ENCODE results near the gene SLC9A9. TPM values are rescaled to one million over a fixed set of nuclear protein-coding genes. Genes with fewer than 3 reads are reported as not detected.
A peak's percentile ranks its signal among the peaks of the same experiment; 100 is the strongest.

The SLC9A9 gene
- total RNA-seq, 1 donor from 2014 or later, result 4.9 TPM

- no peak for DNase-seq
- Histone ChIP-seq H3K9me3 (replicated peaks) (peaks cover 15% of the 10 kb centered on the region), H3K4me3 (no peak overlapping the region), H3K27me3 (ENCODE audit: low read depth) (no peaks in the 10 kb centered on the region), H3K27ac (replicated peaks) (no peak overlapping the region), H3K4me1 (peaks cover 5% of the 10 kb centered on the region), H3K36me3 (no peaks in the 10 kb centered on the region)
- intact Hi-C loops (cut with micrococcal nuclease), result no loop called here
- peak; percentile 23 for TF ChIP-seq CTCF (IDR thresholded peaks at IDR 0.05; ENCODE audit: borderline replicate concordance)
Measured at GRCh38 chr3:143795874-143796273, 52.4 kb downstream of the SLC9A9 start.

- TF ChIP-seq CTCF (IDR thresholded peaks at IDR 0.05; ENCODE audit: borderline replicate concordance), result no peak
- H3K27ac ChIP-seq (replicated peaks), result no peak overlapping the region
- no peak overlapping the region for H3K4me3 ChIP-seq
- H3K4me1 ChIP-seq, result peaks cover 5% of the 10 kb centered on the region
- H3K27me3 ChIP-seq (ENCODE audit: low read depth), result no peaks in the 10 kb centered on the region
- no peak for DNase-seq
- peaks cover 17% of the 10 kb centered on the region for H3K9me3 ChIP-seq (replicated peaks)
- no peaks in the 10 kb centered on the region for H3K36me3 ChIP-seq
- intact Hi-C loops (cut with micrococcal nuclease), result no loop called here
Measured at GRCh38 chr3:143794793-143795462, 53.3 kb downstream of the SLC9A9 start.

GRCh38 chr3:143793971-143794370 is 54.3 kb downstream of the SLC9A9 start:
- DNase-seq, result no peak
- no peaks in the 10 kb centered on the region for H3K27me3 ChIP-seq (ENCODE audit: low read depth)
- H3K36me3 ChIP-seq, result no peaks in the 10 kb centered on the region
- intact Hi-C loops (cut with micrococcal nuclease), result no loop called here
- H3K9me3 ChIP-seq (replicated peaks), result peaks cover 17% of the 10 kb centered on the region
- H3K4me1 ChIP-seq, result peaks cover 5% of the 10 kb centered on the region
- H3K27ac ChIP-seq (replicated peaks), result peak overlapping the region; percentile 8
- no peak for TF ChIP-seq CTCF (IDR thresholded peaks at IDR 0.05; ENCODE audit: borderline replicate concordance)
- no peak overlapping the region for H3K4me3 ChIP-seq

GRCh38 chr3:143791386-143791785 is 56.9 kb downstream of the SLC9A9 start:
- no peaks in the 10 kb centered on the region for H3K27me3 ChIP-seq (ENCODE audit: low read depth)
- H3K9me3 ChIP-seq (replicated peaks), result peaks cover 17% of the 10 kb centered on the region
- DNase-seq, result no peak
- H3K4me1 ChIP-seq, result peaks cover 16% of the 10 kb centered on the region
- no peak overlapping the region for H3K4me3 ChIP-seq
- intact Hi-C loops (cut with micrococcal nuclease), result no loop called here
- no peaks in the 10 kb centered on the region for H3K36me3 ChIP-seq
- no peak for TF ChIP-seq CTCF (IDR thresholded peaks at IDR 0.05; ENCODE audit: borderline replicate concordance)
- H3K27ac ChIP-seq (replicated peaks), result no peak overlapping the region

- Histone ChIP-seq H3K36me3 (no peaks in the 10 kb centered on the region), H3K27ac (replicated peaks) (peak overlapping the region; percentile 49), H3K27me3 (ENCODE audit: low read depth) (no peaks in the 10 kb centered on the region), H3K4me1 (peaks cover 13% of the 10 kb centered on the region), H3K4me3 (peak overlapping the region; percentile 26), H3K9me3 (replicated peaks) (peaks cover 8% of the 10 kb centered on the region)
- no peak for TF ChIP-seq CTCF (IDR thresholded peaks at IDR 0.05; ENCODE audit: borderline replicate concordance)
- DNase-seq, result peak; percentile 48
- intact Hi-C loops (cut with micrococcal nuclease), result no loop called here
Measured at GRCh38 chr3:143786219-143787191, 61.8 kb downstream of the SLC9A9 start.

Measured in left ventricle myocardium inferior (tissue), 1 donor.